CD4-positive, alpha-beta T cell (primary cell): ENCODE results near the gene FGR. TPM values are rescaled to one million over a fixed set of nuclear protein-coding genes. Genes with fewer than 3 reads are reported as not detected.
A peak's percentile ranks its signal among the peaks of the same experiment; 100 is the strongest.

Source experiments
- ATAC-seq: fragments of 200-7000 bp; cut with Tn5 transposase; one replicate; pipeline ENCODE4 v1.10.0; 2022; ENCODE audit warnings: mild to moderate bottlenecking; ENCODE audit not compliant: poor library complexity
- CTCF ChIA-PET: fragments of 350-600 bp; sonication (Branson Sonifier 250); formaldehyde crosslinking; loops from one replicate; lab custom pipeline; 2021; ENCODE audit warnings: antibody characterized with exemption, inconsistent platforms; lab: Charles Lee
- POLR2A ChIA-PET: fragments of 350-600 bp; sonication (Branson Sonifier 250); formaldehyde crosslinking; loops from one replicate; lab custom pipeline; 2021; ENCODE audit warnings: antibody characterized with exemption, inconsistent platforms; lab: Charles Lee
- DNase-seq, 14 experiments: peaks; one replicate each; pipeline ENCODE4 v3.0.0-alpha.2; 2013 to 2020; ENCODE audit warnings: mixed read lengths in 2 of 14
- H3K27ac ChIP-seq, 2 donors: one replicate each; pipeline versions ENCODE4 v1.5.1 to v1.7.0; 2013; ENCODE audit warnings: low read length in 2 of 2, low read depth in 1 of 2, mild to moderate bottlenecking in 1 of 2
- H3K27me3 ChIP-seq, 2 experiments: 1 replicate in 1 of 2; 2 replicates in 1 of 2; pipeline versions ENCODE4 v1.6.1 to v1.7.0; 2013; ENCODE audit warnings: low read length in 2 of 2, control low read depth in 1 of 2, mild to moderate bottlenecking in 1 of 2, moderate library complexity in 1 of 2; ENCODE audit not compliant: insufficient read depth in 2 of 2, control insufficient read depth in 1 of 2
- H3K36me3 ChIP-seq: one replicate; pipeline ENCODE4 v1.6.1; 2013; ENCODE audit warnings: low read length, control low read depth; ENCODE audit not compliant: insufficient read depth
- H3K4me1 ChIP-seq: one replicate; pipeline ENCODE4 v1.6.1; 2013; ENCODE audit warnings: low read length, control low read depth; ENCODE audit not compliant: insufficient read depth
- H3K4me3 ChIP-seq: one replicate; pipeline ENCODE4 v1.5.1; 2013; ENCODE audit warnings: mild to moderate bottlenecking, low read length, moderate library complexity
- H3K9me3 ChIP-seq, 2 experiments: 1 replicate in 1 of 2; 2 replicates in 1 of 2; pipeline versions ENCODE4 v1.6.1 to v1.7.0; 2013; ENCODE audit warnings: low read length in 2 of 2, mild to moderate bottlenecking in 2 of 2, control low read depth in 1 of 2, moderate library complexity in 1 of 2; ENCODE audit not compliant: control insufficient read depth in 1 of 2, insufficient read depth in 1 of 2
- H3K27ac Mint-ChIP-seq: one replicate; pipeline ENCODE4 v1.8.0; 2020; ENCODE audit warnings: mixed read lengths
- H3K27me3 Mint-ChIP-seq: one replicate; pipeline ENCODE4 v1.8.0; 2021; ENCODE audit warnings: mixed read lengths
- H3K36me3 Mint-ChIP-seq: one replicate; pipeline ENCODE4 v1.8.0; 2021; ENCODE audit warnings: low read depth, mixed read lengths
- H3K4me1 Mint-ChIP-seq: one replicate; pipeline ENCODE4 v1.8.0; 2021; ENCODE audit warnings: low read depth, mixed read lengths
- H3K4me3 Mint-ChIP-seq: one replicate; pipeline ENCODE4 v1.8.0; 2020; ENCODE audit warnings: mild to moderate bottlenecking, mixed read lengths
- H3K9me3 Mint-ChIP-seq: one replicate; pipeline ENCODE4 v1.8.0; 2020; ENCODE audit warnings: mixed read lengths
- CTCF ChIP-seq: fragments of 200-600 bp; IDR thresholded peaks from one replicate; pipeline ENCODE4 v1.8.0; 2022; ENCODE audit warnings: antibody characterized with exemption, mild to moderate bottlenecking
- intact Hi-C, 2 experiments: fragments of 100-400 bp; cut with DNase I in 1 of 2; cut with micrococcal nuclease in 1 of 2; formaldehyde crosslinking; loops; one replicate each; pipeline versions ENCODE4 v1.15.1 to v1.9.0; 2023 to 2025; cut with DNase I, micrococcal nuclease
- total RNA-seq, 174 experiments: library from RNA in 2 of 174; stranded (reverse) in 2 of 174; gene quantifications; one replicate each; pipeline ENCODE4 v1.2.3 and lab custom pipeline; 2021 to 2026

The FGR gene
- total RNA-seq, 2 experiments from 2014 or later: 3.0 to 3.2 TPM

GRCh38 chr1:27656157-27656893 is 21.3 kb upstream of the FGR start:
- CTCF ChIA-PET: no interaction called here
- Mint-ChIP-seq H3K9me3 (no peaks in the 10 kb centered on the region), H3K27ac (no peak overlapping the region), H3K27me3 (no peaks in the 10 kb centered on the region), H3K4me1 (peaks cover 36% of the 10 kb centered on the region), H3K4me3 (no peak overlapping the region), H3K36me3 (no peaks in the 10 kb centered on the region)
- intact Hi-C loops: no loop called here
- Histone ChIP-seq H3K4me3 (no peak overlapping the region), H3K4me1 (peaks cover 29% of the 10 kb centered on the region), H3K27me3 (no peaks in the 10 kb centered on the region), H3K9me3 (no peaks in the 10 kb centered on the region), H3K36me3 (no peaks in the 10 kb centered on the region), H3K27ac (no peak overlapping the region)
- no peak for TF ChIP-seq CTCF
- DNase-seq (peak in 2 of 14 experiments; percentile 48 to 64), ATAC-seq (no peak)
- POLR2A ChIA-PET: no interaction called here

GRCh38 chr1:27655151-27655937 is 20.4 kb upstream of the FGR start:
- ATAC-seq (no peak), DNase-seq (no peak)
- Histone ChIP-seq H3K27me3 (no peaks in the 10 kb centered on the region), H3K9me3 (no peaks in the 10 kb centered on the region), H3K27ac (no peak overlapping the region), H3K4me3 (no peak overlapping the region), H3K4me1 (peaks cover 22% of the 10 kb centered on the region), H3K36me3 (no peaks in the 10 kb centered on the region)
- Mint-ChIP-seq H3K27ac (peak overlapping the region; percentile 58), H3K27me3 (no peaks in the 10 kb centered on the region), H3K9me3 (no peaks in the 10 kb centered on the region), H3K36me3 (no peaks in the 10 kb centered on the region), H3K4me1 (peaks cover 36% of the 10 kb centered on the region), H3K4me3 (no peak overlapping the region)
- intact Hi-C loops: no loop called here
- POLR2A ChIA-PET: no interaction called here
- CTCF ChIA-PET: no interaction called here
- no peak for TF ChIP-seq CTCF

- Histone ChIP-seq H3K9me3 (no peaks in the 10 kb centered on the region), H3K36me3 (no peaks in the 10 kb centered on the region), H3K27ac (no peak overlapping the region), H3K27me3 (no peaks in the 10 kb centered on the region), H3K4me3 (no peak overlapping the region), H3K4me1 (peaks cover 8% of the 10 kb centered on the region)
- no peaks in the 10 kb centered on the region for H3K36me3 Mint-ChIP-seq
- ChIA-PET CTCF (interaction anchor here (1.3 kb wide), 1 partner anchor 11 kb away, joined by 4 read pairs; no protein-coding TSS in a partner anchor), POLR2A (interaction anchor here (0.7 to 0.8 kb wide), 2 partner anchors 11 to 34 kb away, joined by 3 to 4 read pairs; no protein-coding TSS in a partner anchor)
- no peak overlapping the region for H3K4me3 Mint-ChIP-seq
- ATAC-seq (no peak), DNase-seq (no peak)
- H3K27ac Mint-ChIP-seq: no peak overlapping the region
- intact Hi-C loops: no loop called here
- H3K4me1 Mint-ChIP-seq: peaks cover 22% of the 10 kb centered on the region
- no peaks in the 10 kb centered on the region for H3K9me3 Mint-ChIP-seq
- no peak for TF ChIP-seq CTCF
- H3K27me3 Mint-ChIP-seq: no peaks in the 10 kb centered on the region
Observed at GRCh38 chr1:27652111-27652864, 17.3 kb upstream of the FGR start.
